GM12864 (cell line): ENCODE measurements around the gene PAM.

Experiments used
- DNase-seq: peaks from one replicate; pipeline ENCODE4 v3.0.0-alpha.2; 2011; ENCODE audit warnings: low read depth
- H3K4me3 ChIP-seq: 2 replicates; pipeline ENCODE4 v1.5.1; 2011; ENCODE audit warnings: mild to moderate bottlenecking, low read depth, low read length, control low read depth
- CTCF ChIP-seq: IDR thresholded peaks from 2 replicates; pipeline ENCODE4 v1.5.1; 2011; ENCODE audit warnings: low read depth, mild to moderate bottlenecking, moderate library complexity, low read length, control low read depth, inconsistent platforms; ENCODE audit errors: missing control alignments

PAM gene

GRCh38 chr5:102796498-102796897, 41.4 kb downstream of the PAM start:
- no peak overlapping the region for H3K4me3 ChIP-seq
- TF ChIP-seq CTCF = no peak
- no peak for DNase-seq

- no peak overlapping the region for H3K4me3 ChIP-seq
- no peak for TF ChIP-seq CTCF
- no peak for DNase-seq
Measured at GRCh38 chr5:102797322-102797884, 42.3 kb downstream of the PAM start.

- no peak overlapping the region for H3K4me3 ChIP-seq
- no peak for TF ChIP-seq CTCF
- DNase-seq = no peak
Measured at GRCh38 chr5:102798104-102798785, 43.1 kb downstream of the PAM start.

GRCh38 chr5:102799017-102799416, 43.9 kb downstream of the PAM start:
- TF ChIP-seq CTCF = no peak
- no peak for DNase-seq
- no peak overlapping the region for H3K4me3 ChIP-seq

- no peak for DNase-seq
- no peak overlapping the region for H3K4me3 ChIP-seq
- no peak for TF ChIP-seq CTCF
Measured at GRCh38 chr5:102800427-102800826, 45.3 kb downstream of the PAM start.

GRCh38 chr5:102801371-102801770, 46.3 kb downstream of the PAM start:
- DNase-seq = no peak
- no peak overlapping the region for H3K4me3 ChIP-seq
- TF ChIP-seq CTCF = no peak
